CD14-positive monocyte (primary cell): ENCODE results near the gene QKI. TPM values are rescaled to one million over a fixed set of nuclear protein-coding genes. Genes with fewer than 3 reads are reported as not detected.

ENCODE experiments used
- DNase-seq, 3 donors: peaks; one replicate each; pipeline ENCODE4 v3.0.0-alpha.2; 2011 to 2022
- H2AFZ ChIP-seq: 2 replicates; pipeline ENCODE4 v1.6.0; 2012; ENCODE audit warnings: mild to moderate bottlenecking, low read depth, low read length, inconsistent platforms; ENCODE audit not compliant: insufficient read depth, poor library complexity, severe bottlenecking
- H3K27ac ChIP-seq, 2 donors: 1 replicate in 1 of 2; 2 replicates in 1 of 2; pipeline ENCODE4 v1.5.1; 2012 to 2013; ENCODE audit warnings: low read length in 2 of 2, control low read depth in 1 of 2, inconsistent platforms in 1 of 2, low read depth in 1 of 2, mild to moderate bottlenecking in 1 of 2
- H3K27me3 ChIP-seq, 2 donors: one replicate each; pipeline versions ENCODE4 v1.6.0 to v1.6.1; 2011 to 2013; ENCODE audit warnings: low read length in 2 of 2; ENCODE audit not compliant: control insufficient read depth in 2 of 2, insufficient read depth in 2 of 2
- H3K36me3 ChIP-seq, 2 donors: replicated peaks in 1 of 2; 1 replicate in 1 of 2; 2 replicates in 1 of 2; pipeline versions ENCODE4 v1.5.1 to v1.6.1; 2012 to 2013; ENCODE audit warnings: low read length in 2 of 2, control low read depth in 1 of 2, inconsistent platforms in 1 of 2, mild to moderate bottlenecking in 1 of 2; ENCODE audit not compliant: insufficient read depth in 2 of 2, control insufficient read depth in 1 of 2
- H3K4me1 ChIP-seq, 2 donors: 1 replicate in 1 of 2; 2 replicates in 1 of 2; pipeline versions ENCODE4 v1.5.1 to v1.6.1; 2012 to 2013; ENCODE audit warnings: low read length in 2 of 2, control low read depth in 1 of 2, inconsistent platforms in 1 of 2, mild to moderate bottlenecking in 1 of 2, moderate library complexity in 1 of 2; ENCODE audit not compliant: insufficient read depth in 2 of 2, control insufficient read depth in 1 of 2
- H3K4me2 ChIP-seq: replicated peaks from 2 replicates; pipeline ENCODE3; 2012; ENCODE audit warnings: low read length, moderate library complexity, mild to moderate bottlenecking; ENCODE audit not compliant: poor library complexity, severe bottlenecking; ENCODE audit errors: extremely low read depth
- H3K4me3 ChIP-seq, 3 experiments: fragments of 200-600 bp in 1 of 3; sonication (generic) in 1 of 3; replicated peaks in 1 of 3; 1 replicate in 2 of 3; 2 replicates in 1 of 3; pipeline ENCODE4 v1.5.1; 2011 to 2013; ENCODE audit warnings: low read length in 3 of 3, mild to moderate bottlenecking in 3 of 3, control low read depth in 2 of 3, low read depth in 2 of 3, inconsistent platforms in 1 of 3, moderate library complexity in 1 of 3
- H3K79me2 ChIP-seq: 2 replicates; pipeline ENCODE4 v1.6.0; 2012; ENCODE audit warnings: mild to moderate bottlenecking, control low read depth, inconsistent platforms, low read length, moderate library complexity; ENCODE audit not compliant: insufficient read depth
- H3K9ac ChIP-seq: 2 replicates; pipeline ENCODE4 v1.6.0; 2017; ENCODE audit warnings: low read length, mild to moderate bottlenecking; ENCODE audit not compliant: insufficient read depth, poor library complexity, severe bottlenecking
- H3K9me3 ChIP-seq, 2 donors: replicated peaks in 1 of 2; 1 replicate in 1 of 2; 2 replicates in 1 of 2; pipeline versions ENCODE4 v1.5.1 to v1.6.1; 2012 to 2013; ENCODE audit warnings: low read length in 2 of 2, control low read depth in 1 of 2; ENCODE audit not compliant: control insufficient read depth in 1 of 2, insufficient read depth in 1 of 2
- H4K20me1 ChIP-seq: 2 replicates; pipeline ENCODE4 v1.6.0; 2012; ENCODE audit warnings: mild to moderate bottlenecking, low read length, control low read depth, moderate library complexity; ENCODE audit not compliant: insufficient read depth
- H3K27ac Mint-ChIP-seq, 7 donors: one replicate each; pipeline ENCODE4 v1.8.0; 2020; ENCODE audit warnings: mild to moderate bottlenecking in 7 of 7, mixed read lengths in 7 of 7, moderate library complexity in 6 of 7, inconsistent platforms in 2 of 7
- H3K27me3 Mint-ChIP-seq, 3 donors: one replicate each; pipeline ENCODE4 v1.8.0; 2021 to 2022; ENCODE audit warnings: low read depth in 3 of 3, mild to moderate bottlenecking in 3 of 3, mixed read lengths in 3 of 3, moderate library complexity in 3 of 3, inconsistent platforms in 1 of 3
- H3K36me3 Mint-ChIP-seq, 2 donors: one replicate each; pipeline ENCODE4 v1.8.0; 2020; ENCODE audit warnings: mixed read lengths in 2 of 2, inconsistent platforms in 1 of 2, mild to moderate bottlenecking in 1 of 2
- H3K4me1 Mint-ChIP-seq: one replicate; pipeline ENCODE4 v1.8.0; 2020; ENCODE audit warnings: mild to moderate bottlenecking, mixed read lengths
- H3K4me3 Mint-ChIP-seq, 2 donors: one replicate each; pipeline ENCODE4 v1.8.0; 2020; ENCODE audit warnings: mild to moderate bottlenecking in 2 of 2, mixed read lengths in 2 of 2, moderate library complexity in 1 of 2
- H3K9me3 Mint-ChIP-seq, 7 donors: one replicate each; pipeline ENCODE4 v1.8.0; 2020 to 2022; ENCODE audit warnings: mixed read lengths in 7 of 7, mild to moderate bottlenecking in 6 of 7, moderate library complexity in 6 of 7, inconsistent platforms in 2 of 7
- CTCF ChIP-seq: fragments of 200-600 bp; IDR thresholded peaks from one replicate; pipeline ENCODE4 v1.8.0; 2022; ENCODE audit warnings: antibody characterized with exemption, mild to moderate bottlenecking
- WGBS: methylation state at CpG from one replicate; pipeline ENCODE4 v1.1.5; 2013; ENCODE audit warnings: missing lambda C conversion rate; ENCODE audit not compliant: insufficient coverage; 5-methylcytosine and 5-hydroxymethylcytosine counted together
- intact Hi-C, 2 donors: fragments of 100-400 bp; cut with micrococcal nuclease; formaldehyde crosslinking; loops; one replicate each; pipeline versions ENCODE4 v1.15.0 to v1.15.1; 2023
- polyA plus RNA-seq, 3 donors: library from polyadenylated mRNA; depleted of rRNA in 1 of 3; unstranded in 2 of 3; stranded (reverse) in 1 of 3; fragments of 300-500 nt in 2 of 3; fragments of >200 nt in 1 of 3; fragmentation: Illumina TruSeq in 2 of 3; gene quantifications; 1 replicate in 2 of 3; 2 replicates in 1 of 3; pipeline ENCODE4 v1.2.3, GENCODE V29; 2012 to 2021

Gene QKI
- polyA plus RNA-seq, 3 donors, result 24.3 to 154 (median 71.8) TPM

DNA sequence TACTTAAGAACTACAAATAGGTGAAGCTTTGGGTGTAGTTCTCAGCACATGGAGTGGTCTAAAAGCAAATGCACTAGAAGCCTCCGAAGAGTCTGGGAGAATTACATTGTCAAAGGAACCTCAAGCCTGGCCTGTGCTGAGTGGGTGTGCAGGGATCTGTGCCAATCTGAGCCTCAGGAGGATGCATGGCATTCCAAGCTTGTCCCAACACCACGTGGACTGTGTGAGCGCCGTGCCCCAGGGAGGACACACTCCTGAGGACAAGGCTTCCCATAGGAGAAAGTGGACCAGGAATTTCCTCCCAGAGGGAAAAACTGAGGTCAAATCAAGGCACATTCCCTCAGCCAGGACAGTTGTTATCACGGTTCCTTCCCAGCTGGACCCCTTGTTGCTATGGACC, 185.8 kb downstream of the QKI start:
- TF ChIP-seq CTCF, result no peak
- Mint-ChIP-seq H3K4me3 (no peak overlapping the region), H3K27me3 (peaks cover 8 to 24% (median 9%) of the 10 kb centered on the region in 3 donors), H3K27ac (no peak overlapping the region), H3K36me3 (no peaks in the 10 kb centered on the region), H3K4me1 (no peaks in the 10 kb centered on the region), H3K9me3 (peaks cover 4 to 16% (median 7%) of the 10 kb centered on the region in 7 donors)
- H3K9ac ChIP-seq, result no peak overlapping the region
- 91% methylated on average over 5 of the region's 5 CpGs for WGBS
- H3K27me3 ChIP-seq, result peaks cover 0 to 5% of the 10 kb centered on the region in 2 donors
- H3K79me2 ChIP-seq, result no peaks in the 10 kb centered on the region
- H3K4me3 ChIP-seq, result no peak overlapping the region
- H4K20me1 ChIP-seq, result no peaks in the 10 kb centered on the region
- DNase-seq, result no peak
- H3K4me1 ChIP-seq, result no peaks in the 10 kb centered on the region
- H3K9me3 ChIP-seq, result peaks cover 5 to 7% of the 10 kb centered on the region in 2 donors
- intact Hi-C loops, result no loop called here
- no peak overlapping the region for H3K27ac ChIP-seq
- no peak overlapping the region for H2AFZ ChIP-seq
- no peaks in the 10 kb centered on the region for H3K36me3 ChIP-seq
- no peak overlapping the region for H3K4me2 ChIP-seq

DNA sequence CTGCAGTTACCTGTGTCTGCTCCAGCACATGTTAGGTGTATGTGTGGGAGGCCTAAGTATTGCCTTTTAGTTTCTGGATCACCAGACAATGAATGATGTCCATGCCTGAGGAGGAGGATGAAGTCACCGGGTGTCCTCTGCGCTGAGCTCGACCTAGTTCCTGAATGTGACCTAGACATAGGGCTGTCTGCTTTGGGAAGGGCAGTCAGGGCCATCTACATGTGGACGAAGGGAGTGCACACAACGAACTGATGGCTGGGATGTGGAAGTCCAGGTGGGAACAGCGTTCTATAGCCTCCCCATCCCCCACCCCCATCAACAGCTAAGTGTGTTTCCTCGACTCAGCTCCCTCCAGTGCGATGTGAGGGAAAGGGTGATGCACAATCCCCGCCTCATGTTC, 186.3 kb downstream of the QKI start:
- no peak overlapping the region for H3K4me3 Mint-ChIP-seq

More for the DNA sequence above, 186.3 kb downstream of the QKI start:
- no peaks in the 10 kb centered on the region for H3K4me1 Mint-ChIP-seq
- H4K20me1 ChIP-seq, result no peaks in the 10 kb centered on the region
- H3K9me3 ChIP-seq, result peaks cover 10 to 12% of the 10 kb centered on the region in 2 donors
- H3K4me2 ChIP-seq, result no peak overlapping the region
- no peak overlapping the region for H3K27ac ChIP-seq
- H3K9ac ChIP-seq, result no peak overlapping the region
- peaks cover 0 to 5% of the 10 kb centered on the region in 2 donors for H3K27me3 ChIP-seq
- intact Hi-C loops, result no loop called here
- no peaks in the 10 kb centered on the region for H3K36me3 Mint-ChIP-seq
- no peaks in the 10 kb centered on the region for H3K4me1 ChIP-seq
- H3K36me3 ChIP-seq, result no peaks in the 10 kb centered on the region
- no peak overlapping the region for H3K4me3 ChIP-seq
- peaks cover 8 to 22% (median 9%) of the 10 kb centered on the region in 3 donors for H3K27me3 Mint-ChIP-seq
- peaks cover 6 to 17% (median 12%) of the 10 kb centered on the region in 7 donors for H3K9me3 Mint-ChIP-seq
- no peak overlapping the region for H3K27ac Mint-ChIP-seq
- H3K79me2 ChIP-seq, result no peaks in the 10 kb centered on the region
- no peak overlapping the region for H2AFZ ChIP-seq
- no peak for TF ChIP-seq CTCF
- 92% methylated on average over 3 of the region's 9 CpGs for WGBS
- no peak for DNase-seq
